Activated naive CD4-positive, alpha-beta T cell treated with anti-CD3 and anti-CD28 coated beads, Interleukin-2, amount 10 ng/mL, durations not matched to agents 7 days and 5 days (primary cell): ENCODE measurements around the gene UCP2.

Source experiments
- CTCF ChIA-PET: fragments of 350-600 bp; sonication (Branson Sonifier 250); formaldehyde crosslinking; loops from one replicate; lab custom pipeline; 2021; ENCODE audit warnings: antibody characterized with exemption; lab: Charles Lee
- DNase-seq: peaks from one replicate; pipeline ENCODE4 v3.0.0-alpha.2; 2020
- H3K27ac Mint-ChIP-seq: one replicate; pipeline ENCODE4 v1.8.0; 2021; ENCODE audit warnings: mild to moderate bottlenecking, moderate library complexity, mixed read lengths
- H3K27me3 Mint-ChIP-seq: one replicate; pipeline ENCODE4 v1.8.0; 2021; ENCODE audit warnings: mild to moderate bottlenecking, mixed read lengths
- H3K36me3 Mint-ChIP-seq: one replicate; pipeline ENCODE4 v1.8.0; 2021; ENCODE audit warnings: mixed read lengths
- H3K4me1 Mint-ChIP-seq: one replicate; pipeline ENCODE4 v1.8.0; 2021; ENCODE audit warnings: mixed read lengths
- H3K4me3 Mint-ChIP-seq: one replicate; pipeline ENCODE4 v1.8.0; 2021; ENCODE audit warnings: mild to moderate bottlenecking, moderate library complexity, mixed read lengths
- H3K9me3 Mint-ChIP-seq: one replicate; pipeline ENCODE4 v1.8.0; 2021; ENCODE audit warnings: mixed read lengths

The UCP2 gene, protein sequence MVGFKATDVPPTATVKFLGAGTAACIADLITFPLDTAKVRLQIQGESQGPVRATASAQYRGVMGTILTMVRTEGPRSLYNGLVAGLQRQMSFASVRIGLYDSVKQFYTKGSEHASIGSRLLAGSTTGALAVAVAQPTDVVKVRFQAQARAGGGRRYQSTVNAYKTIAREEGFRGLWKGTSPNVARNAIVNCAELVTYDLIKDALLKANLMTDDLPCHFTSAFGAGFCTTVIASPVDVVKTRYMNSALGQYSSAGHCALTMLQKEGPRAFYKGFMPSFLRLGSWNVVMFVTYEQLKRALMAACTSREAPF

GRCh38 chr11:73982595-73982989 lies at the start of gene UCP2:
UCP2 (minus strand) TSS chr11:73982843; CDS start chr11:73978378, 4,465 bp downstream.
- peaks cover 51% of the 10 kb centered on the region for H3K4me1 Mint-ChIP-seq

DNA sequence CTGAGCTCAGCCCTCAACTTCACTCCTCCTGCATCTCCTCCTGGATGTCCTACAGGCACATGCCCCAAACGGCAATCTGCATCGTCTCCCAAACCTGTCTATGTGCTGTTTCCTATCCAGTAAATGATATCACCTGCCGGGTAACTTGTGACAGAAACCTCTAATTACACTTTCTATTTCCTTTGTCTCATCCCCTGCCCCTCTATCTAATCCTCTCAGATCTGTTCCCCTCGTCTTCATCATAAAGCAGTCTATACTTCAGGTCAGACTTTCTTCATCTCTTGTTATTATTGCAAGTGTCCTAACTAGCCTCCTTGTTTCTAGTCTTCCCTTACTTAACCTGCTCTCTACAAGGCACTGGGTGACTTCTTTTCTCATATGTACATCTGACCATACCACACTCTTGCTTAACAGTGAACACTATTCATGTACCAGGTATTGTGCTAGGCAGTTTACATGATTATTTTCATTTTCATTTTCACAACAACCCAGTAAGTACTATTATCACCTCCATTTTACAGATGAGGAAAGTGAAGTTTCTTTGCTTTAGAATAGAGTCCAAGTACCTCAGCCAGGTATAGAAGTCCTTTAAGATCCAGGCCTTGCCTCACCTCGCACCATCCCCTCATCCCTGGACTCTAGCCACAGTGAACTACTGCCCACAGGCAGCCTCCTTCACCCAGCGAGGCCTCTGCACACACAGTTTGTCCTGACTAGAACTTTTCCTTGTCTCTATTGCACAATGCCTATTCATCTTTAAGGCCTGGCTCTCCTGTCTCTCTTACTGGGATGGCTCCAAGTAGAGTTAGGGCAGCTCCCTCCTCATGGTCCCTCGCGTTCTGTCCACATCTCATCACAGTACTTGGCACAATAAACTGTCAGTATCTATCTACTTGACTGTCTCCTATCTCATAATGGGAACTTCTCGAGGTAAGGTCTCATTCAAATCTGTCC lies 48.4 kb upstream of the UCP2 start:
- Mint-ChIP-seq H3K4me3 (peak overlapping the region; percentile 0), H3K27ac (peak overlapping the region; percentile 73), H3K4me1 (peaks cover 23% of the 10 kb centered on the region), H3K27me3 (no peaks in the 10 kb centered on the region), H3K36me3 (peaks cover 29% of the 10 kb centered on the region), H3K9me3 (no peaks in the 10 kb centered on the region)
- CTCF ChIA-PET, result interaction anchor here (1.2 to 1.6 kb wide), 4 partner anchors 11 to 36 kb away, joined by 3 to 5 read pairs (median 4); no protein-coding TSS in a partner anchor
- no peak for DNase-seq

More at GRCh38 chr11:73982595-73982989, at the start of gene UCP2:
- H3K27ac Mint-ChIP-seq, result peak within 1 kb of the TSS; percentile 97
- peaks cover 52% of the 10 kb centered on the region for H3K36me3 Mint-ChIP-seq
- H3K9me3 Mint-ChIP-seq, result no peaks in the 10 kb centered on the region
- H3K4me3 Mint-ChIP-seq, result peak within 1 kb of the TSS; percentile 93
- DNase-seq, result peak; percentile 91
- H3K27me3 Mint-ChIP-seq, result no peaks in the 10 kb centered on the region
- CTCF ChIA-PET, result interaction anchor here (0.9 to 1.6 kb wide), 5 partner anchors 11 to 16 kb away, joined by 3 to 5 read pairs (median 3); no protein-coding TSS in a partner anchor

- H3K9me3 Mint-ChIP-seq, result no peaks in the 10 kb centered on the region
- H3K27me3 Mint-ChIP-seq, result no peaks in the 10 kb centered on the region
- CTCF ChIA-PET, result interaction anchor here (0.6 kb wide), 1 partner anchor 9 kb away, joined by 4 read pairs; no protein-coding TSS in a partner anchor
- peaks cover 14% of the 10 kb centered on the region for H3K4me1 Mint-ChIP-seq
- no peak overlapping the region for H3K27ac Mint-ChIP-seq
- no peak overlapping the region for H3K4me3 Mint-ChIP-seq
- peaks cover 24% of the 10 kb centered on the region for H3K36me3 Mint-ChIP-seq
- DNase-seq, result no peak
These were observed 43.0 kb upstream of the UCP2 start for GRCh38 chr11:74025467-74026166.

- Mint-ChIP-seq H3K4me3 (no peak overlapping the region), H3K9me3 (no peaks in the 10 kb centered on the region), H3K27me3 (no peaks in the 10 kb centered on the region), H3K36me3 (peaks cover 22% of the 10 kb centered on the region), H3K27ac (no peak overlapping the region), H3K4me1 (peaks cover 6% of the 10 kb centered on the region)
- no peak for DNase-seq
- CTCF ChIA-PET, result no interaction called here
These were observed 41.8 kb upstream of the UCP2 start for GRCh38 chr11:74024261-74025029.

DNA sequence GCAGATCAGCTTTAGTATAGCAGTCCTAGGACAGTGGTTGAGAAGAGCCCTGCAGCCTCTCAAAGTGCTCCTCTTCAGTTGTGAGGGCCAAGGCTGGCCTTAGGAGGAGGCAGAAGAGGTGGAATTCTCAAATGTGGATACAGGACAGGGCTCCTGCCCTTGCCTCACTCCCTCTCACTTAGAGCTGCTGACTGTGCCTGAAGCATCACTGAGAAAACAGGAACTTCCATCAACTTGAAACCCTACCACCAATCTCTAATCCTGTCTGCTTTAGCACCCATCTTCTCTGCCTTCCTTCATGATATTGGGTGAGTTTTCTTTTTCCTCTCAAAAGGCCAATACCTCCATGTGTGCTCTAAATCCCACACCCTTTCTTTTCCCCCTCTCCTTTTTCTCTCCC lies 40.6 kb upstream of the UCP2 start:
- Mint-ChIP-seq H3K36me3 (peaks cover 16% of the 10 kb centered on the region), H3K27me3 (no peaks in the 10 kb centered on the region), H3K9me3 (no peaks in the 10 kb centered on the region), H3K27ac (no peak overlapping the region), H3K4me1 (peaks cover 7% of the 10 kb centered on the region), H3K4me3 (no peak overlapping the region)
- no peak for DNase-seq
- CTCF ChIA-PET, result no interaction called here

DNA sequence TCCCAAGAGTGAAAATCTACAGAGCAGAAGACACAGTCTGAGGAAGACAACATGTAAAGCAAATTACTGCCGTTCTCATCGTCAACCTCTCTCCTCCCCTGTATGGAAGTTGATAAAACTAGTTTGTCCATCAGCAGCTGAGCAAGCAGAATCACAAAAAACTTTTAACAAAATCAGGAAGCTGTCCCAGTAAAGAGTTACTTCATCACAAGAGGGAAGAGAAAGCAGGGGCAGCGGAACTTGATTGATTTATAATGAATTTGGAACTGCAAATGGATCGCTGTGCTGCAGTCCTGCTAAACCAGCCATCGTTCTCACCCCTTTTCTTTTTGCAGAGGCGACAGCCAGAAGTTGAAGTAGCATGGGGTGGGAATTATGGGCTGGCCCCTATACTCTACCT lies 39.9 kb upstream of the UCP2 start:
- Mint-ChIP-seq H3K27me3 (no peaks in the 10 kb centered on the region), H3K36me3 (peaks cover 18% of the 10 kb centered on the region), H3K9me3 (no peaks in the 10 kb centered on the region), H3K27ac (no peak overlapping the region), H3K4me3 (no peak overlapping the region), H3K4me1 (peaks cover 7% of the 10 kb centered on the region)
- CTCF ChIA-PET, result no interaction called here
- no peak for DNase-seq

DNA sequence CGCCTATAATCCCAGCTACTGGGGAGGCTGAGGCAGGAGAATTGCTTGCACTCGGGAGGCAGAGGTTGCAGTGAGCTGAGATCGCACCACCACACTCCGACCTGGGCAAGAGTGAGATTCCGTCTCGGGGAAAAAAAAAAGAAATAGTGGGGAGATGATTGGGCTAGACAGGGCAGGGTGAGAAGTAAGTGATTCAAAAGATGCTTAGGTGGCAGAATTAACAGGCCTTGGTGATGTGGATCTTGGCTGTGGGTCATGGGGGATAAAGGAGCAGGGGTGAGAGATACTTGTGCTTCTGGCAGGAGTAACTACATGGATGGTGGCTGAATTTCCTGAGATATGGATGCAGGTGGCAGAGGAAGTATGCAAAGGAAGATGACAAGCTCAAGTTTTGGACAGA lies 39.4 kb upstream of the UCP2 start:
- CTCF ChIA-PET, result no interaction called here
- H3K4me1 Mint-ChIP-seq, result peaks cover 7% of the 10 kb centered on the region
- no peak overlapping the region for H3K4me3 Mint-ChIP-seq

DNA sequence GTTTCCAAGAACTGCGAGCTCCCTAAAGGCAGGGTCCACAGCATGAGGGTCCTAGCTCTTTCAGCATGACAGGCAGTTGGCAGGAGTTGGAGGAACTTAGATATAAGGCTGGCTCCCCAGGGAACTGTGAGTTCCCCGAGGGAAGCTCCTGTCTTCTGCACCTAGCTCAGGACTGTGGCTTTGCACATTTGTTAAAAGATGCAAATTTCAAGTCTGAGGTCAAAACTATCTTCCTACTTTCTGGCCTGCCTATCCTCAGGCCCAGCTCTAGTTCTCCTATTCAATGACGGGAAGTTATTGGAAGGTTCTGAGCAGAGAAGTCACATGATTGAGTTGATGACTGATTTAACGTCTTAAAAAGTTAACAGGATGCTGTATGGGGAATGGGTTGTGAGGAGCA lies 37.9 kb upstream of the UCP2 start:
- H3K27me3 Mint-ChIP-seq, result no peaks in the 10 kb centered on the region
- CTCF ChIA-PET, result interaction anchor here (1.1 to 1.4 kb wide), 2 partner anchors 10 to 57 kb away, joined by 3 to 4 read pairs; no protein-coding TSS in a partner anchor
- DNase-seq, result no peak
- H3K4me1 Mint-ChIP-seq, result peaks cover 7% of the 10 kb centered on the region
- peaks cover 31% of the 10 kb centered on the region for H3K36me3 Mint-ChIP-seq
- H3K27ac Mint-ChIP-seq, result no peak overlapping the region
- no peak overlapping the region for H3K4me3 Mint-ChIP-seq
- H3K9me3 Mint-ChIP-seq, result no peaks in the 10 kb centered on the region

More for the DNA sequence above, 39.4 kb upstream of the UCP2 start:
- Mint-ChIP-seq H3K27me3 (no peaks in the 10 kb centered on the region), H3K27ac (no peak overlapping the region), H3K9me3 (no peaks in the 10 kb centered on the region), H3K36me3 (peaks cover 23% of the 10 kb centered on the region)
- no peak for DNase-seq

DNA sequence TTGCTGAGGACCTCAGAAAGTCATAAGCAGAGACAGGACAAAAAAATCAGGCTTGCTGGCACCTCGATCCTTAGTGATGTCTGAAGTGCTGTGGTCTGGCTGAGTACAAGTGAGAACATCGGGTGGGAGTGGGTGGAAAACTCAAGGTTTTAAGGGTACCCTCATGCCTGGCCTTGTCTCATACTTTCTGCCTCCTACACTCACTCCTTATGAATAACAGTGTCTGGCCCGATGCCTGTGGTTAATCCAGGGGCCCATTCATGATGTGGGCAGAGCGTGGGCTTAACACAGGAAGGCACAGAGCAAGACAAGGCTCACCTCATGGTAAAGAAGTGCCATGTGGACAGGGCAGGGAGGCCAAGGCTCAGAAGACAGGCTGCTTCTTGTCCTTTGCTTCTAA lies 37.2 kb upstream of the UCP2 start:
- CTCF ChIA-PET, result interaction anchor here (0.5 to 1.5 kb wide), 6 partner anchors 9 to 370 kb away, joined by 3 to 4 read pairs (median 4); partner anchors contain the start of genes C2CD3 and PPME1
- Mint-ChIP-seq H3K27ac (no peak overlapping the region), H3K4me1 (peaks cover 14% of the 10 kb centered on the region), H3K27me3 (no peaks in the 10 kb centered on the region), H3K4me3 (no peak overlapping the region), H3K36me3 (peaks cover 29% of the 10 kb centered on the region), H3K9me3 (no peaks in the 10 kb centered on the region)
- no peak for DNase-seq

GRCh38 chr11:74019104-74019738 lies 36.6 kb upstream of the UCP2 start:
- CTCF ChIA-PET, result interaction anchor here (0.5 to 1.5 kb wide), 7 partner anchors 9 to 371 kb away, joined by 3 to 4 read pairs (median 3); partner anchors contain the start of genes C2CD3 and PPME1
- H3K36me3 Mint-ChIP-seq, result peaks cover 29% of the 10 kb centered on the region
- no peak for DNase-seq
- peaks cover 20% of the 10 kb centered on the region for H3K4me1 Mint-ChIP-seq
- H3K9me3 Mint-ChIP-seq, result no peaks in the 10 kb centered on the region
- H3K27ac Mint-ChIP-seq, result no peak overlapping the region
- H3K27me3 Mint-ChIP-seq, result no peaks in the 10 kb centered on the region
- H3K4me3 Mint-ChIP-seq, result no peak overlapping the region

GRCh38 chr11:74018331-74019005 lies 35.8 kb upstream of the UCP2 start:
- H3K4me1 Mint-ChIP-seq, result peaks cover 24% of the 10 kb centered on the region
- peak overlapping the region; percentile 11 for H3K27ac Mint-ChIP-seq
- DNase-seq, result no peak
- H3K4me3 Mint-ChIP-seq, result no peak overlapping the region
- CTCF ChIA-PET, result interaction anchor here (0.9 to 1.5 kb wide), 4 partner anchors 11 to 152 kb away, joined by 3 to 4 read pairs (median 4); partner anchors contain the start of genes C2CD3 and PPME1
- H3K27me3 Mint-ChIP-seq, result no peaks in the 10 kb centered on the region
- H3K9me3 Mint-ChIP-seq, result no peaks in the 10 kb centered on the region
- peaks cover 30% of the 10 kb centered on the region for H3K36me3 Mint-ChIP-seq

DNA sequence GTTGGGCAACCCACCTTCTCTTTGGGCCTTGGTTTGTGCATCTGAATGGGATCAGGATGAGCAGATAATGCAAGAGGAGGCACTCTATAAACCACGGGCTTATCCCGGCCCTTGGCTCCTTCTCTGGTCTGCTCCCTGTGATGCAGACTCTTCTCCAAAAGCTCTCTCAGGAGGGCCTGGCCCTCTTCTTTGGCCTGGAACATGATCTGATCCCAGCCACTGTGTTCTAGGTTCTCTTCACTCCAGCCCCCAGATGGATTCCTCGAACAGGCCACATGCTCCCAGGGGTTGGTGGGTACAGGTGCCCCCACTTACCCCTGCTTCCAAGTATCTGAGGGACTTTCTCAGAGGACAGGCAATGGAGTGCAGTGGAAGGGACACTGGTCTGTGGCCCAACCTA lies 35.0 kb upstream of the UCP2 start:
- DNase-seq, result no peak
- peaks cover 26% of the 10 kb centered on the region for H3K36me3 Mint-ChIP-seq
- no peaks in the 10 kb centered on the region for H3K9me3 Mint-ChIP-seq
- CTCF ChIA-PET, result no interaction called here
- peaks cover 27% of the 10 kb centered on the region for H3K4me1 Mint-ChIP-seq
- no peaks in the 10 kb centered on the region for H3K27me3 Mint-ChIP-seq
- H3K4me3 Mint-ChIP-seq, result no peak overlapping the region
- no peak overlapping the region for H3K27ac Mint-ChIP-seq
